GM11168 (cell line): ENCODE results near the gene IGFL4.

Experiments
- in situ Hi-C: fragments of 300-500 bp; cut with MboI; formaldehyde crosslinking; loops from one replicate; pipeline ENCODE4 v1.12.0; 2022; ENCODE audit warnings: low sequenced_read_pairs; ENCODE audit not compliant: unreplicated experiment

Gene IGFL4

DNA sequence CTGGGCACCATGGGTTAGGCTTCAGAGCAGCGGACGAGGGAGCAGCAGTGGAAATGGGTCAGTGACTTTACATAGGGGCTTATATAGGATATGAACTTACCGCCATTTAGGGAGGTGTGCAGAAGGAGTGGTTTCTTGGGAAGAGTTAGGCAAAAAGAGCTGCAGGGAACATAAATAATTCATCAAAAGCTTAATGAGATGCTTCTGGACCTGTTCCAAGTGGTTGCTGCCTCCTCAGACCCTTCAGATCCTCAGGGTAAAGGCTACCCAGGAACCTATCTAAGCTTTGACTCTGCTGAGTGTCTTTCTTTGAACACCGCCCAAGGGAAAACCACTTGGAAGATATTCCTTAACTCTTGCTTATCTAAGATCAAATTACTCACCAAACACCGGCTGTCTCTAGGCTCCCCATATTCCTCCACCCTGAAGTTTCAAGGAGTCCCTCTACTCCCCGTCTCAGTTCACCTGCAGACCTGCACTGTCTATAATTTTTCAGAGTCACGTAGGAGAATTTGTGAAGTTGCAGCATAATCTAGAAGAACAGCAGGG is at the start of gene IGFL4:
TSS of gene IGFL4 (minus strand) at position 51 of the 549 bp plus-strand sequence. CDS start at position 11, 40 bp downstream.
- in situ Hi-C loops, result no loop called here

DNA sequence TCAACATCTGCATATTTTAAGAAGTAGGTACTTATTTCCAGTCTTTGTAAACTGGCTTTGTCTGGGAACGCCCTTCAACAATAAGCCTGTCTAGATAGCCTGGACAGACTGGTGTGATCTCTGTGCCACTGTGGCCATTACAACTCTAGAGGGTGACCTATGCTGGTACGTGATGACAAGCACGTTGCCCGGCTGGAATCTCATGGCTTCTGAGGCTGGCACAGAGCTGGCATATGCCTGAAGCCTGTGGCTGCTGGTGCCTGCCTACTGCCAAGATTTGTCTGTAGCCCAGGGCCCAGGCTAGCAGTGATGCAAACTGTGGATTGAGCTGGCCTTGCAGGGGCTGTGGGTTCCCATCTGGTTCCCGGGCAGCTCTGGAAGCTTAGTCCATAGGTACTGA is 49.6 kb upstream of the IGFL4 start:
- in situ Hi-C loops, result loop anchor here (25.0 kb wide), 1 partner anchor 422 kb away; no protein-coding TSS in a partner anchor

GRCh38 chr19:46089432-46089831 is 48.6 kb upstream of the IGFL4 start:
- in situ Hi-C loops, result loop anchor here (10.0 to 25.0 kb wide), 3 partner anchors 95 to 423 kb away; no protein-coding TSS in a partner anchor

- in situ Hi-C loops, result loop anchor here (10.0 to 25.0 kb wide), 3 partner anchors 97 to 424 kb away; no protein-coding TSS in a partner anchor
Measured at GRCh38 chr19:46088101-46088500, 47.3 kb upstream of the IGFL4 start.

DNA sequence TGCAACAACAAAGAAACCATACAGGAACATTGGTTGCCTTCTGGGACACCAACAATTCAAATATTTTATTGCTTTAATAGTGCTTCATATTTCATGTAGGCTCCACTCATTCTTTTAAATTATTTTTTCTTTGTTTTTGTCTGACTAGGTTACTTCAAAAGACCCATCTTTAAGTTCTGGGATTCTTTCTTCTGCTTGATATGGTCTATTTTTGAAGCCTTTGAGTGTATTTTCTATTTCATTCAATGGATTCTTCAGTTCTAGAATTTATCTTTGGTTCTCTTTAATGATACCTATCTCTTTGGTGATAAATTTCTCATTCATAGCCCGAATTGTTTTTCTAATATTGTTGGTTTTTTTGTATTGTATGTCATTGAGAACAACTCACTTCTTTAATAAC is 45.1 kb upstream of the IGFL4 start:
- in situ Hi-C loops, result loop anchor here (10.0 to 25.0 kb wide), 3 partner anchors 99 to 426 kb away; no protein-coding TSS in a partner anchor

DNA sequence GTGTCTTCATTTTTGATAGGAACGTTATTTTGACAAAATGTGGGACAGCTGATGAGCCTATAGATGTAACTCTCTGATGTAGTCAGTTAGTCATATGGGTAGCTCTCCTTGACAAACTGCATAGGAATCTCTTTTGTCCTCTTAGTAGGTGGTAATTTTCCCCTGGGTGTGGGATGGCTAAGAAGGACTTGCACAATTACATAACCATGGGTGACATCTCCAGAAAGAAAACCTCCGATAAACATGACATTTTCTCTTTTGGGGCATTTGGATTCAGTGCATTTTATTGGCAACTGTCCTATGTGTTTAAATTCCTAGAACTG is 41.9 kb upstream of the IGFL4 start:
- in situ Hi-C loops, result loop anchor here (10.0 to 25.0 kb wide), 3 partner anchors 102 to 430 kb away; no protein-coding TSS in a partner anchor

GRCh38 chr19:46081928-46082727 is 41.3 kb upstream of the IGFL4 start:
- in situ Hi-C loops, result loop anchor here (10.0 to 25.0 kb wide), 3 partner anchors 103 to 430 kb away; no protein-coding TSS in a partner anchor

GRCh38 chr19:46080561-46080960 is 39.8 kb upstream of the IGFL4 start:
- in situ Hi-C loops, result loop anchor here (10.0 to 25.0 kb wide), 3 partner anchors 104 to 432 kb away; no protein-coding TSS in a partner anchor

GRCh38 chr19:46079576-46079975 is 38.8 kb upstream of the IGFL4 start:
- in situ Hi-C loops, result loop anchor here (25.0 kb wide), 1 partner anchor 433 kb away; no protein-coding TSS in a partner anchor

DNA sequence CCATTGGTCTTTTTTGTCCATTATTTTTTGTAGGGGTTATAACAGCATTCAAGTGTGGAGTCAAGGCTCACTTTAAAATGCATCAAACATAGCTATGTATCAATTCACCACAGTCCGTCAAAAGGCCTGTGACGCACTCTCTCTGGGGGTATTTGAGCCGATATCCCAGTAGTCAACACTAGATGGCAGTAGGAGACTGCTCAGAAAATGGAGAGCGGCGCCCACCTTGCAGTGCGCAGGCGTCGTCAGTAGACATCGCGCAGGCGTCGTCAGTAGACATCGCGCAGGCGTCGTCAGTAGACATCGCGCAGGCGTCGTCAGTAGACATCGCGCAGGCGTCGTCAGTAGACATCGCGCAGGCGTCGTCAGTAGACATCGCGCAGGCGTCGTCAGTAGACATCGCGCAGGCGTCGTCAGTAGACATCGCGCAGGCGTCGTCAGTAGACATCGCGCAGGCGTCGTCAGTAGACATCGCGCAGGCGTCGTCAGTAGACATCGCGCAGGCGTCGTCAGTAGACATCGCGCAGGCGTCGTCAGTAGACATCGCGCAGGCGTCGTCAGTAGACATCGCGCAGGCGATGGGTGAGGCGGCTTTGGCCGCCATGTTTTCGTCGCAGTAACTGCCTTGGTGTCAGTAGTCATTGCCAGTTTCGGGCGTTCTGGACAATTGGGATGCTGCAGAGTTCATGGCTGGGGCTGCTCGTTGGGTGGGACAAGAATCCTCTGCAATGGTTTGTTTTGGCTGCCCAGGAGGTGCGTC is 38.0 kb upstream of the IGFL4 start:
- in situ Hi-C loops, result loop anchor here (25.0 kb wide), 1 partner anchor 434 kb away; no protein-coding TSS in a partner anchor

DNA sequence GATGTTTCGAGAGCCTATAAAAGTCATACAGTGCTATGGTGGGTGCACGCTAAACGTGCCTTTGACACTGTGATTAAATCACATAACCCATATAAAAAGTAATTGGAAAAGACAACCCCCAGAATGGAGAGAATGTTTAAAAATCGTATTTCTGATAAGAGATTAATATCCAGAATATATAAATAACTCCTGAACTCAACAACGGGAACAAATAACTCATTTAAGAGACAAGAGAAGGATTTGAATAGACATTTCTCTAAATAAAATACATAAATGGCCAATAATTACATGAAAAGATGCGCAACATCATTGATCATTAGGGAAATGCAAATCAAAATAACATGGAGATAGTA is 37.0 kb upstream of the IGFL4 start:
- in situ Hi-C loops, result loop anchor here (25.0 kb wide), 1 partner anchor 435 kb away; no protein-coding TSS in a partner anchor

DNA sequence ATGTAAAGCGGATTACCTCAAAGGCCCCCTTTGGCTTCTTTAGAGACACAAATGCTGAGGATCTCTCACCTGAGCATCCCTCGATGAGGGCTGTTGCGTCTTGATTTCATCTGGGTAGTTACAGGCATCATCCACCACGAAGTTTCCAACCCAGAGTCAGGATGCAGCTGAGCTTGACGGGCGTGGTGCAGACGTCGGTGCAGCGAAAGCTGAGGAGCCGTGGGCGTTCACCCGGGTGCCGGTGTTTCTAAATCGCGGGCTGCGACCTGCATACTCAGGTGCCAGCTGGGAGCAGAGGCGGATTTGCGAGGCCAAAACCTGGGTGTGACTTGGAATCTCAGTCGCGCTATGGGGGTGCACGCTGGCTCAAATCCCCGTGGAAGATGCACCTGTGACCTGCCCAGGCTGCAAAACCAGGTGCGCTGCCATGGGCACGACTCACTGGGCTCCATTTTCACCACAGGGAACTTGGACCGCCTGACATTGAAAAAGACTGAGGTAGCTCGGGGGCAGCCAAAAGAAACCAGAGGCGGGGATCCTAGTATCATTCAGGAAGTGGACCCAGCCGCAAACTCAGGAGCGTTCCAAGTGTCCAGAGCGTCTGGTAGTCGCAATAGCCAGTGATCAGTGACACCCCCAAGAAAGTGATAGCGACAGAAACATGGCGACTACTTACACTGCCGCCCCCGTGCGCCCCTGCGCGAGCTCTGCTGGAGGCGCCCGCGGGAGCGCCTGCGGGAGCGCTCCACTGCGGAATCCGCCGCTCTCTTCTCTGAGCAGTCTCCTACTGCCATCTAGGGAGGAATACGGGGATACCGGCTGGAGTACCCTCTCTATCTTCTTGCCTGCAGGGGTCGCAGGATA is 36.4 kb upstream of the IGFL4 start:
- in situ Hi-C loops, result loop anchor here (25.0 kb wide), 1 partner anchor 435 kb away; no protein-coding TSS in a partner anchor

- in situ Hi-C loops, result loop anchor here (25.0 kb wide), 1 partner anchor 436 kb away; no protein-coding TSS in a partner anchor
Measured at GRCh38 chr19:46076031-46076880, 35.5 kb upstream of the IGFL4 start.

DNA sequence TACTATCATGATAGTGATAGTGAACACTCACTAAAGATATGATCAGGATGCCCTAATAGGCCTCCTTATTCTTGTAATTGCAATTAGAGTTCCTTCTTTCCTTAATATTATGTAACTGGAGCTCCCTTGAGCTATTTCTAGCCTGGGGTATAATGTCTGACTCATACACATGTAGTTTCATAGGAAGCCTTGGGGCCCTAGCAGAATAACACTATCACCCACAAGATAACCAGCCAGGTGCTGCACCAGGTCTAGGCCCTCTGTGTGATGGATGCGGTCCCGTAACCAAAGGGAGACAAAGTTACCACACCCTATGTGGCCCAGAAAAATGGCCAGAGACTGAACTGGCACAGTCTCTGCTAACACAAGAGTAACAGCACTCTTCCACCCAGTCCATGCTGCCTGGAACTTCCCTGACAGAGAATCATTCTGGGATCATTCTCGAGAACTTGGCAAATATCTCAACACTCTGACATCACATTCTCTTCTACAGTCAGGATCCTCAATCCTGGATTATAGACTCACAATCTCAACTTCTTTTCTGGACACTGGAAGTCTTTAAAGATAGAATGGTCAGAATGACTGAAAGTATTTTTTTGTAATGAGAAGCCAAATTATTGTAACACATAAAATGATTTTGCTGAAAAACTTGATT is 32.6 kb upstream of the IGFL4 start:
- in situ Hi-C loops, result no loop called here

- in situ Hi-C loops, result no loop called here
Measured at GRCh38 chr19:46069806-46070341, 29.1 kb upstream of the IGFL4 start.

- in situ Hi-C loops, result no loop called here
Measured at GRCh38 chr19:46068345-46069258, 27.8 kb upstream of the IGFL4 start.

GRCh38 chr19:46067691-46068090 is 26.9 kb upstream of the IGFL4 start:
- in situ Hi-C loops, result no loop called here
